Activated naive CD8-positive, alpha-beta T cell treated with anti-CD3 and anti-CD28 coated beads for 36 hours (primary cell): ENCODE data around the gene PADI4. TPM values are rescaled to one million over a fixed set of nuclear protein-coding genes. Genes with fewer than 3 reads are reported as not detected.

Experiments used
- DNase-seq: peaks from one replicate; pipeline ENCODE4 v3.0.0; 2021
- H3K27ac Mint-ChIP-seq: one replicate; pipeline ENCODE4 v1.8.0; 2022; ENCODE audit warnings: mild to moderate bottlenecking, moderate library complexity, mixed read lengths
- H3K27me3 Mint-ChIP-seq: one replicate; pipeline ENCODE4 v1.8.0; 2022; ENCODE audit warnings: mild to moderate bottlenecking, mixed read lengths
- H3K36me3 Mint-ChIP-seq: one replicate; pipeline ENCODE4 v1.8.0; 2021; ENCODE audit warnings: mild to moderate bottlenecking, mixed read lengths
- H3K4me1 Mint-ChIP-seq: one replicate; pipeline ENCODE4 v1.8.0; 2021; ENCODE audit warnings: mixed read lengths
- H3K4me3 Mint-ChIP-seq: one replicate; pipeline ENCODE4 v1.8.0; 2022; ENCODE audit warnings: mild to moderate bottlenecking, moderate library complexity, mixed read lengths
- H3K9me3 Mint-ChIP-seq: one replicate; pipeline ENCODE4 v1.8.0; 2022; ENCODE audit warnings: mixed read lengths
- total RNA-seq, 2 experiments: library from RNA; stranded (reverse); gene quantifications; one replicate each; pipeline ENCODE4 v1.2.3, GENCODE V29; 2021

Gene PADI4
- total RNA-seq, 2 experiments from 2014 or later = 3.7 to 4.2 TPM

DNA sequence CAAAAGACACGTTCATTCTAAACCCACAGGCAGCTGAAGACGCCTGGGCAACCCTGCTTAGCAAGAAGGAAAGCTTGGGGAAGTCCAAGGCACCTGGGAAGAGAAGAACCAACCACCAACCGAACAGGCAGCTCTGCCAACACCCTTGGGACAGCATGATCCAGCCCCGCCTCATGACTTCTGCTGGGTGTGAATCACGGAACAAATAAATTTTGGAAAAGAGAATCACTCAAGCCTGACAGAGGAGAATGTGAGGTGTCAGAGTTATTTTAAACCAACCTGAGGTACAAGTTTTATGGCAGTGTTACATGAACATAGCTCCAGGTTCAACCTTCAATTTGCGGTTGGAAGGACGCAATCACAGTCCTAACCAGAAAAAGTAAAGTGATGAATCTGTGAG is 10.0 kb upstream of the PADI4 start:
- H3K4me3 Mint-ChIP-seq = no peak overlapping the region
- H3K27ac Mint-ChIP-seq = no peak overlapping the region
- H3K36me3 Mint-ChIP-seq = peaks cover 4% of the 10 kb centered on the region
- H3K4me1 Mint-ChIP-seq = no peaks in the 10 kb centered on the region
- H3K27me3 Mint-ChIP-seq = peaks cover 10% of the 10 kb centered on the region
- no peak for DNase-seq
- peaks cover 12% of the 10 kb centered on the region for H3K9me3 Mint-ChIP-seq

DNA sequence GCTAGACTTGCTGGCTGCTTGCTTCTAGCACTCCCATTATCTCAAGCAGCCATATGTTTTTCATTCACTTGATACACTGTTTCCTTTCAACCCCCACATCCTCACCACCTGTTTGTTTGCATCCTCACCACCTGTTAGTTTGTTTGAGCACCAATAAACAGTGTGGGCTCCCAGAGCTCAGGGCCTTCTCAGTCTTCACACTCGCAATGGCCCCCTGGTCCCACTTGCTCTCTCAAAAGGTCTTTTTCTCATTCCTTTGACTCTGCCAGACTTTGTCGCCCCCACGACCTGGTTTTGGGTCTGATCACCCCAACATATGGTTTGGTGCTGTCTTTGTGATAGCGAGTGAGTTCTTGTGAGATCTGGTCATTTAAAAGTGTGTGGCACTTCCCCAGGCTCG is 6.2 kb upstream of the PADI4 start:
- peaks cover 5% of the 10 kb centered on the region for H3K36me3 Mint-ChIP-seq

GRCh38 chr1:17304151-17304825 is 3.7 kb upstream of the PADI4 start:
- Mint-ChIP-seq H3K9me3 (peaks cover 11% of the 10 kb centered on the region), H3K27me3 (peaks cover 8% of the 10 kb centered on the region), H3K27ac (no peak overlapping the region), H3K36me3 (peaks cover 5% of the 10 kb centered on the region), H3K4me1 (no peaks in the 10 kb centered on the region), H3K4me3 (no peak overlapping the region)
- no peak for DNase-seq

More for the DNA sequence above, 6.2 kb upstream of the PADI4 start:
- H3K27me3 Mint-ChIP-seq = no peaks in the 10 kb centered on the region
- no peak overlapping the region for H3K27ac Mint-ChIP-seq
- H3K9me3 Mint-ChIP-seq = peaks cover 12% of the 10 kb centered on the region
- DNase-seq = no peak
- H3K4me3 Mint-ChIP-seq = no peak overlapping the region
- H3K4me1 Mint-ChIP-seq = no peaks in the 10 kb centered on the region

DNA sequence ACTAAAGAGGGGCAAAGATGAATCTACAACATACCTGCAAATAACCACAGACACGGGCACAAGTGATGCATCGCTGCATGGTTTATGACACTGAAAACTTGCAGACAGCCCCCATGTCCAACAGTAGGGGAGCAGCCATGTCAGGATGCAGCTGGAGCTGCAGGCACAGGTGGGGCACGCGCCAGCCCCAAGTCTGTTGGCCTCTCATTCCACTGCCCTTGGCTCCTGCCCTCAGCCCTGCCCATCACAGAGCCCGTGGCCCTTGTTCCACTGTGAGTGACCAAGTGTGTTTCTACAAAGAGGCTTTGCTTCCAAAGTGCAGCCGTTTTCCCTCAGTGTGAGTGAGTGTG is 3.2 kb upstream of the PADI4 start:
- Mint-ChIP-seq H3K27me3 (peaks cover 13% of the 10 kb centered on the region), H3K9me3 (peaks cover 11% of the 10 kb centered on the region), H3K4me1 (no peaks in the 10 kb centered on the region), H3K36me3 (peaks cover 5% of the 10 kb centered on the region), H3K27ac (no peak overlapping the region), H3K4me3 (no peak overlapping the region)
- DNase-seq = no peak

DNA sequence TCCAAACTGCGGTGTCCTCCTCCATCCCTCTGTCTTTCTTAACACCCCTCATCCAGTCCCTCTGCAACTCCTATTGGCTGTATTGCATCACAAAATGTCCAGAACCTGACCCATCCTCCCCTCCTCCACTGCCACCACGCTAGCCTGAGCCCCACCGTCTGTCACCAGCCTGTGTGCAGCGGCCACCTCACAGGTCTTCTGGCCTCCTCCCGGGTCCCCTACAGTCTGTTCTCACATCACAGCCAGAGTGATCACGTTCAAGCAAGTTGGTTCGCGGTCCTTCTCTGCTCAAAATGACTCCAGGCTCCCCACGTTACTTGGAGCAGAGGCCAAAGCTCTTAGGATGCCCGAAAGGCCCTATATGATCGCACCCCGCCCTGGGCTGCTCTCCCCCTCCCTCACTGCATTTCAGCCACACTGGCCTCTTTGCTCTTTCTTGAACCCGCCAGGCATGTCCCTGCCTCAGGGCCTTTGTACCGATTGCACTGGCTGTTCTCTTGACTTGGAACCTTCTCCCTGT is 2.4 kb upstream of the PADI4 start:
- Mint-ChIP-seq H3K27me3 (peaks cover 20% of the 10 kb centered on the region), H3K4me3 (no peak overlapping the region), H3K27ac (no peak overlapping the region), H3K9me3 (peaks cover 11% of the 10 kb centered on the region), H3K4me1 (no peaks in the 10 kb centered on the region), H3K36me3 (peaks cover 5% of the 10 kb centered on the region)
- DNase-seq = no peak

- no peak for DNase-seq
- peaks cover 5% of the 10 kb centered on the region for H3K36me3 Mint-ChIP-seq
- H3K4me1 Mint-ChIP-seq = no peaks in the 10 kb centered on the region
- no peak overlapping the region for H3K27ac Mint-ChIP-seq
- no peak overlapping the region for H3K4me3 Mint-ChIP-seq
- H3K9me3 Mint-ChIP-seq = peaks cover 11% of the 10 kb centered on the region
- peaks cover 20% of the 10 kb centered on the region for H3K27me3 Mint-ChIP-seq
Measured at GRCh38 chr1:17306407-17306806, 1.6 kb upstream of the PADI4 start.

DNA sequence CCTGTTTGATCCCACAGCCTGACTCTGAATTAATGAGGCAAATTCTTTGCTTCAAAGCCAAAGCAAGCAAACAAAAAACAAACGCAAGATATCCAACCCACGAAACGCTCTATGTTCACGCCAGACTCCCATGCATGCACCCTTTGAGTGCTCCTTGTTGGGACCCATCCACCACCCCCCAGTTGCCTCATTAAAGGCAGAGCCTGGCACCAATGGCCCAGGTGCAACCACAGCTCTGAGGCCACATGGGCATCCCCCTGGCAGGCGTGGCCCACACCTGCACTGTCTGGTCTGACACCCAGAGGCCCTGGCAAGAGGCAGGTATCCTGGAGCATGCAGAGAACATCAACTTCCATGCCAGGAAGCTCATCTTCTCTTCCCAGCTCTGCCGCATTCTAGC is 1.1 kb upstream of the PADI4 start:
- Mint-ChIP-seq H3K9me3 (peaks cover 7% of the 10 kb centered on the region), H3K27me3 (peaks cover 20% of the 10 kb centered on the region), H3K4me3 (no peak overlapping the region), H3K27ac (no peak overlapping the region), H3K36me3 (peaks cover 4% of the 10 kb centered on the region), H3K4me1 (no peaks in the 10 kb centered on the region)
- no peak for DNase-seq

DNA sequence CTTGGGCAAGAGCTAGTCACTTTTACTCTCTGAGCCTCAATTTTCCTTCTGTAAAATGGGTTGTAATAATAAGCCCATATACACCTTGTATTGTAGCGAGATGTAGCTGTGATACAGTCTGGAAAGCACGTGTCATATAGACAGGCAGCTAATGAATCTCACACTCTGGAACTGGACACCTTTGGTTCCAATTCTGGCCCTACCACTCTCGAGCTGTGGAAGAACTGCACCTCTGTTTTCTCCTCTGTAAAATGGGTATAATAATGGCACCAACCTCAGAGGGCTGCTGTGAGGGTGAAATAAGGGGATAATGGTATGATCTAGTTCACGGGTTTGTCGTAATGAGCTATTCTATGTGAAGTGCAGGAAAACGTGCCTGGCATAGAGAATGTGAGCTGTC is 668 bp upstream of the PADI4 start:
- peaks cover 3% of the 10 kb centered on the region for H3K9me3 Mint-ChIP-seq
- DNase-seq = no peak
- H3K27ac Mint-ChIP-seq = no peak overlapping the region
- H3K27me3 Mint-ChIP-seq = peaks cover 20% of the 10 kb centered on the region
- H3K4me3 Mint-ChIP-seq = no peak overlapping the region
- peaks cover 2% of the 10 kb centered on the region for H3K36me3 Mint-ChIP-seq
- peaks cover 2% of the 10 kb centered on the region for H3K4me1 Mint-ChIP-seq

DNA sequence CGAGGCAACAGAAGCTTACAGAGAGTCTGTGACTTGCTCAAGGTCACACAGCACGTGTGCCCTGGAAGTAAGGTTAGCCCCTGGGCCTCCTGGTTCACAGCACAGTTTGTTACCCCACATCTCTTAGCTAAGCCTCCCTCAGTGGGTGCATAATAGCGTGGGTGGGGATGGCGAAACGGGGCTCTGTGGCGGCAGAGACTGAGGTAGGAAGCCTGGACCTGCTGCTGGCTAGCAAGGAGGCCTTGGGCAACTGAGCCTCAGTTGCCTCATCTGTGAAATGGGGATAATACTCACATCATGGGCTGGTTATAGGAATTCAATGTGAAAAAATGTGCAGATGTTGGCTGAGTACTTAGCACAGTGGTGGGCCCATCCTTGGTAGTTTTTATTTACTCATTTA is 596 bp downstream of the PADI4 start:
- no peaks in the 10 kb centered on the region for H3K9me3 Mint-ChIP-seq
- H3K4me3 Mint-ChIP-seq = no peak overlapping the region
- DNase-seq = no peak
- peaks cover 4% of the 10 kb centered on the region for H3K4me1 Mint-ChIP-seq
- H3K36me3 Mint-ChIP-seq = no peaks in the 10 kb centered on the region
- H3K27ac Mint-ChIP-seq = no peak overlapping the region
- H3K27me3 Mint-ChIP-seq = peaks cover 20% of the 10 kb centered on the region

DNA sequence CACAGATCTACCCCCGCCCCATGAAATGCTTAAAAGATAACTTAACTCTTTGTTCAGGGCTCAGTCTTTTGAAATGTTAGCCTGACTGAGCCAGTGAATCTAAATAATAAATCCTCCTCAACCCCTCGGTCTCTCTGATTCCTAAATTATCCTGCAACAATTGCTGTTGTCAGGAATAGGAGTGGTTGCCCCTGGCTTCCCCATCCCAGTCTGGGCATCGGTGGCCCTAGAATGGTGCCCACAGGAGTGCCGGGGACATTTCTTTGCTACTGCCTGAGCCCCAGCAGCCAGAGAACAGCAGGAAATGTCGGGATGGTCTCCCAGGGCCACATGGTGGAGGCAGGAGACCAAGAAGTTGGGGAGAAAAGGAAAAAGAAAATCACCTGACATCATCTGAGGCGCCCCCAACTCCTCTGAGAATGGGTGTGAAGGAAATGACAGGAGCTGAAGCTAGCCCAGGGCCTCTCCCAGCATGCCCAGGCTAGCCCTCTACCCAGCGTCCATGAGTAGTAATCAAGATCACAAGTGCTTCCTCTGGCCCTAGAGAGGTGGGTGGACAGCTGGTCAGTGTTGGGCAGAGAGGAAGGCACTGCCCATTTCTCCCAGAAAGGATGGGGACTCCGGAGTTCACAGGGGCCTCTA is 1.6 kb downstream of the PADI4 start:
- Mint-ChIP-seq H3K36me3 (no peaks in the 10 kb centered on the region), H3K9me3 (no peaks in the 10 kb centered on the region), H3K4me1 (peaks cover 4% of the 10 kb centered on the region), H3K27ac (no peak overlapping the region), H3K27me3 (peaks cover 20% of the 10 kb centered on the region), H3K4me3 (no peak overlapping the region)
- no peak for DNase-seq

DNA sequence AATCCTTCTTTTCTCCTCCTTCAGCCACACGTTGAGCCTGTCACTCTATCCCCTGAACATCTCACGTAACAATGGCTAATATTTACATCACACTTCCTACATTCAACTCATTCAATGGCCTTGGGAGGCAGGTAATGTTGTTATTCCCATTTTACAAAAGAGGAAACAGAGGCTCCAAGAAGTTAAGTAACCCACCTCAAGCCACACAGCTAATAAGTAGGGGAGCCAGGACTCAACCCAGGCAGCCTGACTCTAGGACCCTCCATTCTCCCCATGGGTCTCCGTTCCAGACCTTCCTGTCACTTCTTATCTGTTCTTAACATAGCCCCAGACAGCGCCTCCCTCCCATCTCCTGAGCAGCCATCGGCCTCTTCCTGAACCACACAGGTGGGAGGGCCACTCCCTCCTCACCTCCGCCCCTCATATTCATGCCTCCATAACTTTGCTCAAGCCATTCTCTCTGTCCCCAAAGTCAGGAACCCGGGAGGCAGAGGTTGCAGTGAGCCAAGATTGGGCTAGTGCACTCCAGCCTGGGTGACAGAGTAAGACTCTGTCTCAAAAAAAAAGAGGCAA is 2.2 kb downstream of the PADI4 start:
- no peak for DNase-seq
- H3K27ac Mint-ChIP-seq = no peak overlapping the region
- H3K4me3 Mint-ChIP-seq = no peak overlapping the region
- no peaks in the 10 kb centered on the region for H3K36me3 Mint-ChIP-seq
- peaks cover 4% of the 10 kb centered on the region for H3K4me1 Mint-ChIP-seq
- H3K9me3 Mint-ChIP-seq = no peaks in the 10 kb centered on the region
- H3K27me3 Mint-ChIP-seq = peaks cover 20% of the 10 kb centered on the region

GRCh38 chr1:17313530-17314309 is 5.7 kb downstream of the PADI4 start:
- DNase-seq = no peak
- Mint-ChIP-seq H3K4me1 (peaks cover 4% of the 10 kb centered on the region), H3K27me3 (peaks cover 14% of the 10 kb centered on the region), H3K27ac (no peak overlapping the region), H3K36me3 (no peaks in the 10 kb centered on the region), H3K4me3 (no peak overlapping the region), H3K9me3 (no peaks in the 10 kb centered on the region)

DNA sequence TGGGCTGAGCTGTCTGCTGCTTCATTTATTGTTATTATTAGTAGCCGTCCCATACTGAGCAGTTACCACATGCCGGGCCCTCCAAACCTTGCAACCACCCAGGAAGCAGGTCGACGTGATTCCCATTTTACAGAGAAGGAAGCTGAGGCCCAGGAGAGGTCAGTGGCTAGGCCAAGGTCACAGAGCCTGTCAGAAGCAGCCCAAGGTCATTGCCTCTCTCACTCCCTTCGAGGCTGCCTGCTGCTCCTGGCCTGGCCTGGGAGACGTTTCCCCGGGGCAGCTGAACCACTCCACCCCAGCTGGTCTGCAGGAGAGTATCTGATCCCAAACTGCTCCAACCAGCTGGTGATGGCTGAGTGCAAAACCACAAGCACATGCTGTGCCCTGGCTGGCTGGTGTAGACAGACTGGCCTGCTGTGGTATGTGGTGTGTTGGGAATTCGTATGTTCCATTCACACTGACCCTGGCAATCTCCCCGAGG is 6.5 kb downstream of the PADI4 start:
- H3K36me3 Mint-ChIP-seq = no peaks in the 10 kb centered on the region
- DNase-seq = no peak
- no peak overlapping the region for H3K27ac Mint-ChIP-seq
- H3K9me3 Mint-ChIP-seq = no peaks in the 10 kb centered on the region
- no peak overlapping the region for H3K4me3 Mint-ChIP-seq
- peaks cover 4% of the 10 kb centered on the region for H3K4me1 Mint-ChIP-seq
- peaks cover 9% of the 10 kb centered on the region for H3K27me3 Mint-ChIP-seq

- no peak for DNase-seq
- Mint-ChIP-seq H3K27me3 (no peaks in the 10 kb centered on the region), H3K9me3 (no peaks in the 10 kb centered on the region), H3K4me3 (no peak overlapping the region), H3K36me3 (no peaks in the 10 kb centered on the region), H3K27ac (no peak overlapping the region), H3K4me1 (peaks cover 4% of the 10 kb centered on the region)
Measured at GRCh38 chr1:17315542-17316130, 7.6 kb downstream of the PADI4 start.

- Mint-ChIP-seq H3K4me3 (no peak overlapping the region), H3K27ac (no peak overlapping the region), H3K4me1 (peaks cover 4% of the 10 kb centered on the region), H3K9me3 (no peaks in the 10 kb centered on the region), H3K36me3 (no peaks in the 10 kb centered on the region), H3K27me3 (no peaks in the 10 kb centered on the region)
- no peak for DNase-seq
Measured at GRCh38 chr1:17316704-17317103, 8.7 kb downstream of the PADI4 start.
